Lung microvascular endothelial cell (primary cell): ENCODE results near the gene SBF2. TPM values are rescaled to one million over a fixed set of nuclear protein-coding genes. Genes with fewer than 3 reads are reported as not detected.
A peak's percentile ranks its signal among the peaks of the same experiment; 100 is the strongest.

Source experiments
- DNase-seq, 2 donors: peaks; one replicate each; pipeline versions ENCODE4 v3.0.0 to v3.0.0-alpha.2; 2010; ENCODE audit warnings: low read depth in 2 of 2
- total RNA-seq: library from RNA; depleted of rRNA; stranded (reverse); fragments of >200 nt; gene quantifications from 2 replicates; pipeline ENCODE4 v1.2.1, GENCODE V29; 2014

Gene SBF2
- total RNA-seq, 1 donor from 2014 or later, result 50.8 TPM

- DNase-seq, result no peak
Measured at GRCh38 chr11:9784602-9785315, 509.3 kb downstream of the SBF2 start.

- DNase-seq, result no peak
Measured at GRCh38 chr11:9783986-9784385, 510.0 kb downstream of the SBF2 start.

GRCh38 chr11:9780929-9781328, 513.1 kb downstream of the SBF2 start:
- no peak for DNase-seq

GRCh38 chr11:9777525-9777924, 516.5 kb downstream of the SBF2 start:
- no peak for DNase-seq

- no peak for DNase-seq
Measured at GRCh38 chr11:9777066-9777465, 517.0 kb downstream of the SBF2 start.

- no peak for DNase-seq
Measured at GRCh38 chr11:9776203-9776602, 517.8 kb downstream of the SBF2 start.

- no peak for DNase-seq
Measured at GRCh38 chr11:9775398-9775779, 518.6 kb downstream of the SBF2 start.

- no peak for DNase-seq
Measured at GRCh38 chr11:9774591-9775397, 519.2 kb downstream of the SBF2 start.

GRCh38 chr11:9774109-9774508, 519.9 kb downstream of the SBF2 start:
- no peak for DNase-seq

GRCh38 chr11:9773524-9773923, 520.5 kb downstream of the SBF2 start:
- no peak for DNase-seq

GRCh38 chr11:9772218-9772617, 521.8 kb downstream of the SBF2 start:
- no peak for DNase-seq

- DNase-seq, result no peak
Measured at GRCh38 chr11:9771071-9771511, 522.9 kb downstream of the SBF2 start.

GRCh38 chr11:9769621-9770020, 524.4 kb downstream of the SBF2 start:
- no peak for DNase-seq

- peak; percentile 80 to 89 for DNase-seq
Measured at GRCh38 chr11:9765320-9766101, 528.5 kb downstream of the SBF2 start.

GRCh38 chr11:9763301-9763700, 530.7 kb downstream of the SBF2 start:
- no peak for DNase-seq

GRCh38 chr11:9762531-9762930, 531.5 kb downstream of the SBF2 start:
- DNase-seq, result no peak

GRCh38 chr11:9761441-9761945, 532.5 kb downstream of the SBF2 start:
- no peak for DNase-seq

- peak in 1 of 2 donors; percentile 62 for DNase-seq
Measured at GRCh38 chr11:9760193-9760575, 533.8 kb downstream of the SBF2 start.

- peak; percentile 97 to 98 for DNase-seq
Measured at GRCh38 chr11:9759519-9760192, 534.4 kb downstream of the SBF2 start.

GRCh38 chr11:9758637-9759518, 535.1 kb downstream of the SBF2 start:
- peak; percentile 76 to 80 for DNase-seq
